ENCODE measurements around the gene CHI3L2.

The CHI3L2 gene

DNA sequence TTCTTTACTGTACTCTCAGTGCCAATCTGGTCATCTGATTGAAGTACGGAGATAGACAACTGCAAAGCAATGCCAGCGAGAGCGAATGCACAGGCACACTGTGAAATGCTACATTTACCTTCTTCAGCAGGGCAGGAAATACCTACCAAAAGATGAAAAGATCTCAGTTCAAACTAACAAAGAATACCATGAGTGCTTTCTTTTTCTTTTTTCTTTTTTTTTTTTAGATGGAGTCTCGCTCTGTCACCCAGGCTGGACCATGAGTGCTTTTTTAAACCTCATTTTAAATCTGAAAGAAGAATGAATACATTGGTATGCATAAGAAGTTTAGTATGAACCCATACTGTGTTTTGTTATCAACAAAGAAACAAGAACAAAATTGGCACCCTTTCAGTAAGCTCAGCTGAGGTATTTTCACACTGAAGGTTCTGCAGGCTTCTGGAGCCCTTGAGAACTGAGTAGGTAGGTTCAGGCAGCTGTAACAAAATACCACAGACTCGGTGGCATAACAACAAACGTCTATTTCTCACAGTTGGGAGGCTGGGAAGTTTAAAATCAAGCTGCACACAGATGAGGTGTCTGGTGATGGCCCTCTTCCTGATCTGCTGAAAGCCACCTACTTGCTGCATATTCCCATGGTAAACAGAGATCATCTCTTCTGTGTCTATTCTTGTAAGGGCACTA lies 1.7 kb upstream of the CHI3L2 start:
- no peak for TF ChIP-seq FOXP2 (optimal IDR thresholded peaks at IDR 0.05; ENCODE audit: borderline replicate concordance, extremely low read depth, extremely low read length, insufficient read depth)
- TF ChIP-seq, protein P1, sequence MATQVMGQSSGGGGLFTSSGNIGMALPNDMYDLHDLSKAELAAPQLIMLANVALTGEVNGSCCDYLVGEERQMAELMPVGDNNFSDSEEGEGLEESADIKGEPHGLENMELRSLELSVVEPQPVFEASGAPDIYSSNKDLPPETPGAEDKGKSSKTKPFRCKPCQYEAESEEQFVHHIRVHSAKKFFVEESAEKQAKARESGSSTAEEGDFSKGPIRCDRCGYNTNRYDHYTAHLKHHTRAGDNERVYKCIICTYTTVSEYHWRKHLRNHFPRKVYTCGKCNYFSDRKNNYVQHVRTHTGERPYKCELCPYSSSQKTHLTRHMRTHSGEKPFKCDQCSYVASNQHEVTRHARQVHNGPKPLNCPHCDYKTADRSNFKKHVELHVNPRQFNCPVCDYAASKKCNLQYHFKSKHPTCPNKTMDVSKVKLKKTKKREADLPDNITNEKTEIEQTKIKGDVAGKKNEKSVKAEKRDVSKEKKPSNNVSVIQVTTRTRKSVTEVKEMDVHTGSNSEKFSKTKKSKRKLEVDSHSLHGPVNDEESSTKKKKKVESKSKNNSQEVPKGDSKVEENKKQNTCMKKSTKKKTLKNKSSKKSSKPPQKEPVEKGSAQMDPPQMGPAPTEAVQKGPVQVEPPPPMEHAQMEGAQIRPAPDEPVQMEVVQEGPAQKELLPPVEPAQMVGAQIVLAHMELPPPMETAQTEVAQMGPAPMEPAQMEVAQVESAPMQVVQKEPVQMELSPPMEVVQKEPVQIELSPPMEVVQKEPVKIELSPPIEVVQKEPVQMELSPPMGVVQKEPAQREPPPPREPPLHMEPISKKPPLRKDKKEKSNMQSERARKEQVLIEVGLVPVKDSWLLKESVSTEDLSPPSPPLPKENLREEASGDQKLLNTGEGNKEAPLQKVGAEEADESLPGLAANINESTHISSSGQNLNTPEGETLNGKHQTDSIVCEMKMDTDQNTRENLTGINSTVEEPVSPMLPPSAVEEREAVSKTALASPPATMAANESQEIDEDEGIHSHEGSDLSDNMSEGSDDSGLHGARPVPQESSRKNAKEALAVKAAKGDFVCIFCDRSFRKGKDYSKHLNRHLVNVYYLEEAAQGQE (IDR thresholded peaks at IDR 0.05; ENCODE audit: insufficient read depth in 1 of 2, low read depth in 2 of 2, low read length in 2 of 2) = no peak
- no peak for TF ChIP-seq TAF1 (IDR thresholded peaks at IDR 0.05; ENCODE audit: borderline replicate concordance, insufficient read depth, low read length)
- TF ChIP-seq POLR2AphosphoS5 (IDR thresholded peaks at IDR 0.05; ENCODE audit: low read depth, low read length) = no peak
- TF ChIP-seq SIN3A (IDR thresholded peaks at IDR 0.05; ENCODE audit: borderline replicate concordance, insufficient read depth, low read length) = no peak

DNA sequence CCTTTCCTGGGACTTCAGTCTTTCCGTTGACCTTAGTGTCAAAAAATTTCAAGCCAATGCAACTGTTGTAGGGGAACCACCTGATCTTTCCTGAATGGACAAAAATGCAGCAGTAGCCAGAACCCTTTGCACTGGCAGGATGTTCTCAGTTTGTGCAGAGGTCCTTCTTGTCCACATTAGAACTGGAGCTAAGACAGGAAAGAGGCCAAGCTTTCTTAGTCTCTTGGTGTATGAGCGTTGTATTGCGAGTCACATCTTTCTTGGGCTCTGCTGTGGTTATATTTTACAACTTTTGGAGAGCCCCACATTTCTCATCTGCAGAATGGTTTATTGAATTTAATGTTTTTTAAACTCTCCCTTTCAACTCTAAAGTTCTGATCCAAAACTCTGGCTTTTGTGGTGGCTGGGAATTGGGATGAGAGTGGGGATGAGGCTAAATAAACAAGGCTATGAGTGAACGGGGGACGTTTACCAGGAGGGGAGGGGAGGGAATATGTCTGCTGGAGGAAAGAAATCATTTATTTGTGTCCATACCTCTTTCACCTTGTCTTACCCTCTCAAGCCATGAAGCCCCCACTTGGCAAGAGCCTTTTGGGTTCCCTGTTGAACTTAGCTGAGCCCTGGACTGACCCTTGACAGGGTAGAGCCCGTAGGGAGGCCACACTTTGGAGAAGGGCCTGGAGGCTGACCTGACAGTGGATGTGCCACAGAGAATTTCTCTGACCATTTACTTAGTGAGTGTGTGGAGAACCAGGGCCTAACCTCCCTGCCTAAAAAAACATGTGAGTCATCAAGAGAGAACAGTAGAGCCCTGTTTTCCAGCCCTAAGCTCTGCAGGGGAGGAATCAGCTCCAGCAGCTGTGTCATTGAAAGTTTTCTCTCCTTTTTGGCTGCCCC lies 586 bp downstream of the CHI3L2 start:
- no peak for TF ChIP-seq SIN3A (IDR thresholded peaks at IDR 0.05; ENCODE audit: borderline replicate concordance, insufficient read depth, low read length)
- no peak for TF ChIP-seq POLR2AphosphoS5 (IDR thresholded peaks at IDR 0.05; ENCODE audit: low read depth, low read length)
- TF ChIP-seq, protein P1 (IDR thresholded peaks at IDR 0.05; ENCODE audit: insufficient read depth in 1 of 2, low read depth in 2 of 2, low read length in 2 of 2) = no peak
- no peak for TF ChIP-seq TAF1 (IDR thresholded peaks at IDR 0.05; ENCODE audit: borderline replicate concordance, insufficient read depth, low read length)
- no peak for TF ChIP-seq FOXP2 (optimal IDR thresholded peaks at IDR 0.05; ENCODE audit: borderline replicate concordance, extremely low read depth, extremely low read length, insufficient read depth)

DNA sequence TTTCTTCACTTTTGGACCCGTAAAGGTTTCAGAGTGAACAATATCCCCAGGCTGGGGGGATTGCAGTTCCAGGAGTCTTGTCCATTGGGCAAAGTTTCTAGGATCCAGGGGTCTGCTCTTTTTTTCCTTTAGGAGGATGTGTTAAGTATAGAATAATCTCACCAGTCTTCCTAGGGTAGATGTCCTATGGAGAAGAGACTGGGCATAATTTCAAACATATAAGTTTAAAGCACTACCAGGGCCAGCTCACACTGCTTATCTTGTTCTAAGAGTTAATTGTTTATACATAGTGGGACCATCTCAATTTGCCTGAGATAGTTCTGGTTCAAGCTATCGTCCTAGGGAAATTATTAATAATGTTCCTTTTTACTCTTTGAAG lies 1.2 kb downstream of the CHI3L2 start:
- TF ChIP-seq, protein P1 (IDR thresholded peaks at IDR 0.05; ENCODE audit: insufficient read depth in 1 of 2, low read depth in 2 of 2, low read length in 2 of 2) = no peak
- no peak for TF ChIP-seq SIN3A (IDR thresholded peaks at IDR 0.05; ENCODE audit: borderline replicate concordance, insufficient read depth, low read length)
- TF ChIP-seq POLR2AphosphoS5 (IDR thresholded peaks at IDR 0.05; ENCODE audit: low read depth, low read length) = no peak
- no peak for TF ChIP-seq FOXP2 (optimal IDR thresholded peaks at IDR 0.05; ENCODE audit: borderline replicate concordance, extremely low read depth, extremely low read length, insufficient read depth)
- no peak for TF ChIP-seq TAF1 (IDR thresholded peaks at IDR 0.05; ENCODE audit: borderline replicate concordance, insufficient read depth, low read length)

DNA sequence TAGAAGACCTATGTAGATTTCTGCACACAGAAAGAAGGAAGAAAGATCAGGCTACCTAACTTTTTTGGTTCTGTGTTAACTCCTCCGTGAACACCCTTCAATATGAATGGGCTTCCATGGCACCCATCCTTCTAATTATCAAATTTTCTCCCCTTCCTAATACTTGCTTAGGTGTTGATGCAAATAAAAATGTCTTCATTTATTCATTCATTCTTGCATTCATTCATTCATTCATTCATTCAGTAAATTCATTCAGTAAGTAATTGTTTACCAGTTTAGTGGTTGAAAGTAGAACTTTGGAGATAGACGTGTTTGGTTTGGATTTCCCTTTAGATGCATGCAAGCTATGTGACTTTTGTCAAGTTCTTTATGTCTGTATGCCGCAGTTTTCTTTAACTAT lies 4.6 kb downstream of the CHI3L2 start:
- TF ChIP-seq TAF1 (IDR thresholded peaks at IDR 0.05; ENCODE audit: borderline replicate concordance, insufficient read depth, low read length) (no peak), POLR2AphosphoS5 (IDR thresholded peaks at IDR 0.05; ENCODE audit: low read depth, low read length) (no peak)
- TF ChIP-seq, protein P1 (IDR thresholded peaks at IDR 0.05; ENCODE audit: insufficient read depth in 1 of 2, low read depth in 2 of 2, low read length in 2 of 2) = no peak
